Natural killer cell (primary cell): ENCODE measurements around the gene RIMBP2. TPM values are rescaled to one million over a fixed set of nuclear protein-coding genes. Genes with fewer than 3 reads are reported as not detected.
"Not testable (repeated sequence)": the region's sequence is repeated elsewhere in the genome, so short reads cannot be mapped to it uniquely, and the experiment has no call there.

Experiments used
- ATAC-seq, 3 donors: fragments of 150-1000 bp in 2 of 3; fragments of 200-7000 bp in 1 of 3; cut with Tn5 transposase; 1 replicate in 1 of 3; 2 replicates in 2 of 3; pipeline ENCODE4 v1.10.0; 2021; ENCODE audit warnings: mild to moderate bottlenecking in 2 of 3, moderate library complexity in 2 of 3
- DNase-seq, 2 donors: peaks; one replicate each; pipeline versions ENCODE4 v3.0.0 to v3.0.0-alpha.2; 2013 to 2021; ENCODE audit warnings: mixed read lengths in 1 of 2
- H3K27ac ChIP-seq: one replicate; pipeline ENCODE4 v1.5.1; 2013; ENCODE audit warnings: mild to moderate bottlenecking, low read length
- H3K27me3 ChIP-seq: one replicate; pipeline ENCODE4 v1.6.1; 2013; ENCODE audit warnings: low read length; ENCODE audit not compliant: control insufficient read depth, insufficient read depth
- H3K36me3 ChIP-seq: one replicate; pipeline ENCODE4 v1.6.1; 2013; ENCODE audit warnings: low read length; ENCODE audit not compliant: control insufficient read depth, insufficient read depth
- H3K4me1 ChIP-seq: one replicate; pipeline ENCODE4 v1.6.1; 2013; ENCODE audit warnings: low read length; ENCODE audit not compliant: control insufficient read depth, insufficient read depth
- H3K4me3 ChIP-seq: one replicate; pipeline ENCODE4 v1.5.1; 2013; ENCODE audit warnings: low read length
- H3K9me3 ChIP-seq: one replicate; pipeline ENCODE4 v1.6.1; 2013; ENCODE audit warnings: low read length; ENCODE audit not compliant: control insufficient read depth, insufficient read depth
- H3K27ac Mint-ChIP-seq, 2 donors: one replicate each; pipeline ENCODE4 v1.8.0; 2022; ENCODE audit warnings: mild to moderate bottlenecking in 2 of 2, mixed read lengths in 2 of 2, moderate library complexity in 1 of 2
- H3K27me3 Mint-ChIP-seq, 2 donors: one replicate each; pipeline ENCODE4 v1.8.0; 2022; ENCODE audit warnings: low read depth in 2 of 2, mixed read lengths in 2 of 2
- H3K36me3 Mint-ChIP-seq: one replicate; pipeline ENCODE4 v1.8.0; 2022; ENCODE audit warnings: mixed read lengths
- H3K4me1 Mint-ChIP-seq, 2 donors: one replicate each; pipeline ENCODE4 v1.8.0; 2022; ENCODE audit warnings: mixed read lengths in 2 of 2
- H3K4me3 Mint-ChIP-seq: one replicate; pipeline ENCODE4 v1.8.0; 2022; ENCODE audit warnings: mild to moderate bottlenecking, moderate library complexity, mixed read lengths
- H3K9me3 Mint-ChIP-seq, 2 donors: one replicate each; pipeline ENCODE4 v1.8.0; 2022; ENCODE audit warnings: mixed read lengths in 2 of 2
- WGBS: methylation state at CpG from one replicate; pipeline ENCODE4 v1.1.7; 2013; ENCODE audit warnings: missing lambda C conversion rate; ENCODE audit not compliant: insufficient coverage; 5-methylcytosine and 5-hydroxymethylcytosine counted together
- intact Hi-C: fragments of 100-400 bp; cut with micrococcal nuclease; formaldehyde crosslinking; loops from one replicate; pipeline ENCODE4 v1.14.2; 2022
- total RNA-seq, 4 donors: library from RNA; stranded (reverse); fragments of 120-200 nt in 1 of 4; gene quantifications; one replicate each; pipeline versions ENCODE4 v1.2.3 to v1.2.4, GENCODE V29; 2013 to 2022
- TF ChIP-seq, protein P1 (sequence below): fragments of 200-600 bp; IDR thresholded peaks from one replicate; pipeline ENCODE4 v1.8.0; 2022; ENCODE audit warnings: antibody characterized with exemption

RIMBP2 gene
- total RNA-seq, 3 donors from 2014 or later (not counting 1 experiment from before 2014, with no cell fraction given) = not detected

- DNase-seq (no peak), ATAC-seq (no peak)
- Histone ChIP-seq H3K27me3 (no peaks in the 10 kb centered on the region), H3K36me3 (no peaks in the 10 kb centered on the region), H3K9me3 (no peaks in the 10 kb centered on the region), H3K4me3 (no peak overlapping the region), H3K4me1 (no peaks in the 10 kb centered on the region), H3K27ac (no peak overlapping the region)
- WGBS = 89% methylated on average over 16 of the region's 16 CpGs
- Mint-ChIP-seq H3K36me3 (no peaks in the 10 kb centered on the region), H3K27ac (no peak overlapping the region), H3K27me3 (peaks cover 0 to 2% of the 10 kb centered on the region in 2 donors), H3K9me3 (no peaks in the 10 kb centered on the region), H3K4me1 (no peaks in the 10 kb centered on the region), H3K4me3 (no peak overlapping the region)
- intact Hi-C loops = no loop called here
- TF ChIP-seq, protein P1, sequence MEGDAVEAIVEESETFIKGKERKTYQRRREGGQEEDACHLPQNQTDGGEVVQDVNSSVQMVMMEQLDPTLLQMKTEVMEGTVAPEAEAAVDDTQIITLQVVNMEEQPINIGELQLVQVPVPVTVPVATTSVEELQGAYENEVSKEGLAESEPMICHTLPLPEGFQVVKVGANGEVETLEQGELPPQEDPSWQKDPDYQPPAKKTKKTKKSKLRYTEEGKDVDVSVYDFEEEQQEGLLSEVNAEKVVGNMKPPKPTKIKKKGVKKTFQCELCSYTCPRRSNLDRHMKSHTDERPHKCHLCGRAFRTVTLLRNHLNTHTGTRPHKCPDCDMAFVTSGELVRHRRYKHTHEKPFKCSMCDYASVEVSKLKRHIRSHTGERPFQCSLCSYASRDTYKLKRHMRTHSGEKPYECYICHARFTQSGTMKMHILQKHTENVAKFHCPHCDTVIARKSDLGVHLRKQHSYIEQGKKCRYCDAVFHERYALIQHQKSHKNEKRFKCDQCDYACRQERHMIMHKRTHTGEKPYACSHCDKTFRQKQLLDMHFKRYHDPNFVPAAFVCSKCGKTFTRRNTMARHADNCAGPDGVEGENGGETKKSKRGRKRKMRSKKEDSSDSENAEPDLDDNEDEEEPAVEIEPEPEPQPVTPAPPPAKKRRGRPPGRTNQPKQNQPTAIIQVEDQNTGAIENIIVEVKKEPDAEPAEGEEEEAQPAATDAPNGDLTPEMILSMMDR = no peak
Observed at GRCh38 chr12:130646716-130647370, 69.3 kb downstream of the RIMBP2 start.

DNA sequence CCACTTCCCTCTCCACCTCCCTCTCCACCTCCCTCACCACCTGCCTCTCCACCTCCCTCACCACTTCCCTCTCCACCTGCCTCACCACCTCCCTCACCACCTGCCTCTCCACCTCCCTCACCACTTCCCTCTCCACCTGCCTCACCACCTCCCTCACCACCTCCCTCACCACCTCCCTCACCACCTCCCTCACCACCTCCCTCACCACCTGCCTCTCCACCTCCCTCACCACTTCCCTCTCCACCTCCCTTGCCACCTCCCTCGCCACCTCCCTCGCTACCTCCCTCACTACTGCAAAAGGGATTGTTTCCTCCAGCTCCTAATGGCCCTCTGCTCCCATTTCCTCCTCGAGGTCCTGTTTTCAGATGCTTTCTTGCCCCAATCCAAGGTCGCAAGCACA, 69.9 kb downstream of the RIMBP2 start:
- intact Hi-C loops, H3K27ac ChIP-seq, H3K27ac Mint-ChIP-seq, H3K4me1 Mint-ChIP-seq, H3K9me3 ChIP-seq, H3K27me3 ChIP-seq, ATAC-seq, H3K4me1 ChIP-seq, H3K27me3 Mint-ChIP-seq, H3K4me3 Mint-ChIP-seq, H3K4me3 ChIP-seq, H3K36me3 ChIP-seq, H3K36me3 Mint-ChIP-seq, H3K9me3 Mint-ChIP-seq, DNase-seq: not testable (repeated sequence)
- whole genome bisulfite sequencing = 71% methylated on average over 4 of the region's 4 CpGs

DNA sequence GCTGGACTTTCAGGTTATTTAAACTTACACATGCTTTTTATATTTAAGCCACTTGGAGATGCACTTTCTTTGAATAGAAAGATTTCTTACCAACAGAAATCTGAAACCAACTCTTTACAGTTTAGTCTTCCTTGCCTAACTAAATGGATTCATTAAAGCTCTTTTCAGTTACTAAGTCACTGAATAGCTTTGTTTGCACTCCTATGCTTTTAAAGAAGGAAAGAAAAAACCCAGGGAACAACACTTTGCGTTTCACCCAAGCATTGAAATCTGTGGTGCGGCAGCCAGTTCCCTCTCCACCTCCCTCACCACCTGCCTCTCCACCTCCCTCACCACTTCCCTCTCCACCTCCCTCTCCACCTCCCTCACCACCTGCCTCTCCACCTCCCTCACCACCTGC, 70.3 kb downstream of the RIMBP2 start:
- Mint-ChIP-seq H3K27me3 (peaks cover 0 to 2% of the 10 kb centered on the region in 2 donors), H3K4me3 (no peak overlapping the region), H3K4me1 (no peaks in the 10 kb centered on the region), H3K27ac (no peak overlapping the region), H3K36me3 (no peaks in the 10 kb centered on the region), H3K9me3 (no peaks in the 10 kb centered on the region)
- TF ChIP-seq, protein P1 = no peak
- H3K36me3 ChIP-seq = no peaks in the 10 kb centered on the region
- DNase-seq = no peak
- WGBS = 76% methylated on average over 2 of the region's 2 CpGs
- H3K4me3 ChIP-seq = no peak overlapping the region
- H3K27ac ChIP-seq = no peak overlapping the region
- H3K27me3 ChIP-seq = no peaks in the 10 kb centered on the region
- H3K4me1 ChIP-seq = no peaks in the 10 kb centered on the region
- no peak for ATAC-seq
- intact Hi-C loops = no loop called here
- no peaks in the 10 kb centered on the region for H3K9me3 ChIP-seq

DNA sequence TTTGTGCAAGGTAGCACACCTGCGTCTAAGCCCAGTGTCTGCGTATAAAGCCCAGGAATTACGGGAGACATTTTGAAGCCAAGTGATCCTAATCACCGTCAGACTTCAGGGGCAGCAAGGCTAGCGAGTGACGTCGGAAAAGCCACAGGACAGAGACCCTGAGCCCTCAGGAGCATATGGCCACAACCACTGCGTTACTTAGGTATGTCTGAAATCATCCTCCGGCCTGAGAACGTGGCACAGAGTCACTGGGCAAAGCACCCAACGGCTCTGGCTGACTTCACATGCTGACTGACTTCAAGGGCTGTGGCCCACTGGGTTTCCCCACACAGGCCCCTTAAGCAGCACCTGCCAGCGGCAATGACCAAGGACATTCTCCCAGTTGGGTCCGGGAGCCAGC, 71.5 kb downstream of the RIMBP2 start:
- WGBS = 90% methylated on average over 13 of the region's 13 CpGs
- no peaks in the 10 kb centered on the region for H3K36me3 ChIP-seq
- intact Hi-C loops = no loop called here
- H3K27ac Mint-ChIP-seq = no peak overlapping the region
- no peaks in the 10 kb centered on the region for H3K4me1 ChIP-seq
- no peaks in the 10 kb centered on the region for H3K9me3 ChIP-seq
- no peaks in the 10 kb centered on the region for H3K4me1 Mint-ChIP-seq
- DNase-seq (no peak), ATAC-seq (no peak)
- no peak overlapping the region for H3K4me3 ChIP-seq
- TF ChIP-seq, protein P1 = no peak
- no peak overlapping the region for H3K27ac ChIP-seq
- H3K27me3 ChIP-seq = no peaks in the 10 kb centered on the region
- no peaks in the 10 kb centered on the region for H3K27me3 Mint-ChIP-seq
- no peaks in the 10 kb centered on the region for H3K36me3 Mint-ChIP-seq
- H3K4me3 Mint-ChIP-seq = no peak overlapping the region
- no peaks in the 10 kb centered on the region for H3K9me3 Mint-ChIP-seq
